HG03196 (cell line): ENCODE results near the gene NEK9.
A peak's percentile ranks its signal among the peaks of the same experiment; 100 is the strongest.

Experiments
- ATAC-seq: cut with Tn5 transposase; IDR thresholded peaks from one replicate; pipeline ENCODE4 v1.9.1; 2021; ENCODE audit not compliant: unreplicated experiment

NEK9 gene

DNA sequence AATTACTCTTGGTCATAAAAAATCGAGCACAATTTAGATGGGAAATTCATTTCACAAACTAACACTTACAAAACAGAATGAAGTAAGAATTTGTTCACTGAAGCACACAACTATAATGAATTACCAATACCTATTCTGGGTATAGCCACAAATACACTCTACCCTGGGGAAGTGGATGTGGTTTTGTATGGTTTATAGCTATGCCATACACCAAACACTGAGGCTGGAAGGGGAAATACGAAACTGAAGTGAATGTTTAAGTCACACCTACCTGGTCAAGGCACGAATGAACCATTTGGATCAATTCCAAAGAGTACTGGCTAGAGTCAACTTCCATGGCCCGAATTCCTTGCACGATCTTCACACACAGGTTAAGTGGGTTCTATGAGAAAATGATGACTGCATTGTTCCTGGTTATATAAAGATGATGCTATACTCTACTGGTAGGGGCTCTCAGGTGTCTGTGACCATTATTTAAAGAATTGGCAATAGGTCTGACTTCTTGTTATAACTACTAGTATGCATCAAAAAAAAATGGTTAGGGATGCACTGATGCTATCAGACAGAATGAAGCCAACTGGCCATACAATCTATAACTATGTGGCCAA, 12.8 kb downstream of the NEK9 start:
- ATAC-seq = no peak

DNA sequence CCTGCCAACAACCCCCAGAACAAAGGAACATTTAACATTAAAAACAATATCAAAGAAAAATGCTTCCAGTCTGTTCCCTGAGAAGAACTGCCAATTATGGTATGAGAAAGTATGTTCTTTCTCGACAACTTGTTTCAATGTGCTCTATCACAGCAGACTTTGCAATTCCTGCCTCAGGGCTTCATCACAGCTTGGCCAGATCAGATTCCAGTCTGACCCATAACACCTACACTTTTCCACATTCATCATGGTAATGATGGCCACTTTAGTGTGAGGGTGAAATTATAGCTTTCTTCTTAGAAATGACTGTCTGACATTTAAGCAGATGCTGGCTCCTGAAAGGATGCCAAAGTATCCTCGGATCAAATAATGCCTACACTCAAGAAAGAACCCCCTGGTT, 17.0 kb downstream of the NEK9 start:
- no peak for ATAC-seq

DNA sequence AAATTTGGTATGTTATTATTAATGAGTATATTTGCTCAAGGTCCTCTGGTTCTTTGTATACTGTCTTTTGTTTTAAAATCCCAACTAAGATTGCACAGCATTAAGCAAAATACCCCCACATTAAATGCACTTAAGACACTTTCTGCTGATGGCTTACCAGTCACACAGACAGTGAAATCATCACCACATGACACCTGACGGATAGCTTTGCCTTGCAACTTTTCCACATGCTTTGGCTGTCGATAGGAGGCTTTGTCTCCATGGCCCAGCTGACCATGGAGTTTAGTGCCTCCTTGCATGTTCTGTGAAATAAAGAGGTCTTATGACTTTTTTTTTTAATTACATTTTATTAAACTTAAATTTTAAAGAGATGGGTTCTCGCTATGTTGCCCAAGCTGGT, 19.7 kb downstream of the NEK9 start:
- ATAC-seq = no peak

DNA sequence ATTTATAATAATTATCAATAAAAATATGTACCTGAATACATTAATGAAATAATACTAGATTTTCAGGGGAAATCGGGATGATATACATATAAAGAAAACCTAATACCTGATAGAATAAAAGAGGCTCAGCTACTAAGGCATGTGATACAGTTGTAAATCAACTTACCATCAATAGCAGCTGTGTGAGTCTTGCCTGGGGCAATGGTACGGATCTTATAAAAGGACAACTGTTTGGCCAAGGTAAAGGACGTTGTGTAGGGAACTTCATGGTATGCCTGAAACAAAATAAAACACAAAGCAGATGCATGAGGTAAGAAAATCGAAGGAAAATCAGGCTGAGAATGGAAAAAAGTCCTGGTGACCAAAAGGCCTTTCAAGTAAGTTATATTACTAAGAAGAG, 25.4 kb downstream of the NEK9 start:
- no peak for ATAC-seq

DNA sequence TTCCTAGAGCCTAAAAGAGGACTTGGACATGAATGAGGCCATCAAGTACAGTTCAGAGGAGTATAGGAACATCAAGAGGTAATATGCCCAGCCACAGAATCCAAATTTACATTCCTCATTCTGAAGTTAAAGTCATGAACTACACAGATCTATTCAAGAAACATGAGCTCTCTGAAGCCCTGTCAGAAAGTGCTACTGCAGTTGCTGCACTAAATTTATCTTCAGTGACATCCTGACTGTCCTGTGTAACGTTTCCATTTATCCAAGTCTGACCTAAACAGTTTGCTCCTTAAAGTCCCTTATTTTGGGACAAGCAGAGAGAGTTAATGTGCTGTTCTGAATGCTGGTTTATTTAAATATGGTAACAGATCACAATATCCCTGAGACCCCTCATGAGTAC, 28.2 kb downstream of the NEK9 start:
- ATAC-seq = no peak

DNA sequence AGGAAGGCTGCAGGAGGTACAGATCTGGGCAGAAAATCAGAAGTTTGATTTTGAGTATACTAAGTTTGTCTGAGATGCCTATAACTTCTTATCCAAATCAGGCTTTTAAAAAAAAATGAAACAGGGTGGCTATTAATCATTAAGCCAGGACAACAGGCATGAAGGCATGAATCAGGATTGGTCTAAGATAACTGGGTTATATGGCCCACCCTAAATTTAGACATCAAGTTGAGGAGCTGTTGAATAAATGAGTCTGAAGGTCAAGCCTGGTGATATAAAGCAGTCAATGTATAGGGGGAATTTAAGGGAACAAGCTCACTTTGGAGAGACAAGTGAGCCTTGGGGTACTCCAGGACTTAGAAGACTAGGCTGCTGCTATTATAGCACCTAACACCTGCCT, 28.6 kb downstream of the NEK9 start:
- ATAC-seq = no peak

DNA sequence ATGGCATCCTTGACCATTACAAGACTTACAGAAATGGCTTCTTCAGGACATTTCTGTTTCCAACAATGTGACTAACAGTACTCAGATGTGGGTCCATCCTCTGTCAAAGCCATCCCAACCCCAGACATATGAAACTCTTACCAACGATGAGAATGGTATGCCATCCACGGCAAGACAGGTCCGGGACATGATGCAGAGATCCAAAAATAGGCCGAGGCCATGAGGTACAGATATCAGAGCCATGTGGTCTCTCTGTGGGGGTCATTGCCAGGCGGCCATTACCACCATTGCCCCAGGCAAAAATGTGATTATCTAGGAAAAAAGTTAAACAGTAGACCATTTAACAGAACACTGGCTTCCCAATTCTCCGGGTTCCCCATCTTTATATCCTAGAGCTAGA, 29.9 kb downstream of the NEK9 start:
- no peak for ATAC-seq

DNA sequence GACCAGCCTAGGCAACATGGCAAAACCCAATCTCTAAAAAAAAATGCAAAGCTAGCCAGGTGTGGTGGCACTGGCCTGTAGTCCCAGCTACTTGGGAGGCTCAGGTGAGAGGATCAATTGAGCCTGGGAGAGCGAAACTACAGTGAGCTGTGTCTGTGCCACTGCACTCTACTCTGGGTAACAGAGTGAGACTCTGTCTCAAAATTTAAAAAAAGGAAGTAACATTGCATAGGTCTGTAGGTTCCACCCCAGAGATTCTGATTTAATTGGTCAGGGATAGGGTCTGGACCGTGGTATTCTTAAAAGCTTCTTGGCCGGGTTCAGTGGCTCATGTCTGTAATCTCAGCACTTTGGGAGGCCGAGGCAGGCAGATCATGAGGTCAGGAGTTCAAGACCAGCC, 31.2 kb downstream of the NEK9 start:
- no peak for ATAC-seq

DNA sequence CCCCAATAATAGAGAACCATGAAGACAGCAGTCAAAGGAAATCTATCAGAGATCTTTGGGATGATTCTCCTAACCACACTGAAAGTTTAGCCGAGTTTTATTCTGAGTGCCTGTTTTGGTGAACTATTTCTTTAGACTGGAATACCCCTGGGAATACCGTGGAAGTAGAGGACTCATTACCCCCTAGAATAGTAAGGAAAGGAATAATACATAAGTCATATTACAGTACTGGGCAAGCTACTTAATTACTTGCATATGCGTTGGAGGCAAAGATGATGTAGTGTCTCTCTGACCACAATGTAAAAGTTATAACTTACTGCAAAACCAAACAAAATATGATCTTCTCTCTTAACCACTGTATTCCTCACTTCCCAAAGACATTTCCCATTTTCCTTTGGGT, 32.0 kb downstream of the NEK9 start:
- no peak for ATAC-seq

DNA sequence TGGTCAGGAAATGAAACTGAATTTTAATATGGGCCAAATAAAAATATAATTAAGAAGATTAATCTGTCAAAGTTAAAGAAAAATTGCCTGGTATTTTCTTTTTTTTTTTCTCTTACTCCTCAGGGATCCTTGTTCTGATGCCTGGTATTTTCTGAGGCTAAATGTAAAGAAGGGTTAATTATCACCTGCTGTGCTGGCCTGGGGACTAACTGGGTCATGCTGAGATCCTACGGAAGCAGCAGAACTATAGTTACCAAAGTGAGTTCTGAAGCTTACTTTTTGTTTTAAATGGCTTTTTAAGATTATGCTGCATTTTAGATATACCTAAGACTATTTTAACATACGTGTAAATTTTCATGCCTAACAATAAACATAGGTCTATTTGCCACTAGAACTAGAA, 34.1 kb downstream of the NEK9 start:
- ATAC-seq = no peak

DNA sequence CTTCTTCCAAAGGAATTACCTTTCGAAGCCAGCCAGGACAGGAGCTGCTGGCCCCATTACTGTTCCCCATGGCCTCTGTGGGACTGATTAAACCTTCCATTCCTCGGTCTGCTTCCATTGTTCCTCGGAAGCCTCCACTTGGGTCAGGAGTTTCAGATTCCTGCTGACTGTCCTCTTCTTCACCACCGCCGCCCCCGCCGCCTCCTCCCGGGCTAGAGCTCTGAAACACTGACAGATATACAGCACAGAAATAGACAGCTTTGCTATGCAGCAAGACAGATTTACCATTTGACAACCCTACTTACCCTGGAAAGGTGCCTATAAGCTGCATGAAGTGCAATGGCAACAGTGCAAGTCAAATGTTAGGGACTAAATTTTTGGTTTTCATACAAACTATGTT, 35.6 kb downstream of the NEK9 start:
- no peak for ATAC-seq

DNA sequence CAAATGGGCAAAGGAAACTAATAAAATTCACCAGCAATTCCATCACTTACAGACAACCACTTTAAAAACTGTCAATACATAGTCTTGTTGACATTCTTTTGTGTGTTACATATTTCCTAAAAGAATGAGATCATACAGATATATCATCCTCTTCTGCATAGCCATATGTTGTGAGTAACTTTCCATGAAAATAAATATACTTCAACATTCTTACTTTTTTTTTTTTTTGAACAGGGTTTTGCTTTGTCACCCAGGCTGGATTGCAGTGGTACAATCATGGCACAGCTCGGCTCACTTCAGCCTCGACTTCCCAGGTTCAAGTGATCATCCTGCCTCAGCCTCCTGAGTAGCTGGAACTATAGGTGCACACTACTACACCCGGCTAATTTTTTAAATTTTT, 36.5 kb downstream of the NEK9 start:
- ATAC-seq = no peak

DNA sequence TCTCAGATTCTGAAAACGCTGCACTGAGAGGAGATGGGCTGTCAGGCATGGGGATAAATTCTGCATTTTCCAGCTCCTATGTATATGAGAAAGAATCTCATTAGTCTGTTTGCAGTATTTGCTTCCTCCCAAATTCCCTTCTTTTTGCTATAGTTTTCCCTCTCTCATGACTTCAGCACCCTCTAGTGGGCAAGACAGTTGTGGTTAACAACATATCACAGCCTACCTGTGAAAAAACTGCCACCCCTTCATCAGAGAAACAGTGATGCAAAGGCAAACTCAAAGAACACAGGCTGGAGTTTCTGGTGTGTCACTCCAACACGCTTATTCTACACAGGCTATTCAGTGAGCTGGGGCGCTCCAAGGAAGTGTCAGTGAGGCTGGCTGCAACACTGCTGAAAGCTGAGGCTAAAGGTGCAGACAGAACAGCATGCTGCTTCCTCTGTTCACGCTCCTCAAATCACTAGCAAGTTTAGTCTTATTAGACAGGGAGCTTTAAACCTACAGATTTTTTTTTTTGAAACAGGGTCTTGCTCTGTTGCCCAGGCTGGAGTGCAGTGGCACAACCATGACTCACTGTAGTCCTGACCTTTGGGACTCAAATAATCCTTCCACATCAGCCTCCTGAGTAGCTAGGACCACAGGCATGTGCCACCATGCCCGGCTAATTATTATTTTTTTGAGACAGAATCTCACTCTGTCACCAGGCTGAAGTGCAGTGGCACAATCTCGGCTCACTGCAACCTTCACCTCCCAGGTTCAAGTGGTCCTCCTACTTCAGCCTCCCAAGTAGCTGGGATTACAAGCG, 38.1 kb downstream of the NEK9 start:
- ATAC-seq = no peak

DNA sequence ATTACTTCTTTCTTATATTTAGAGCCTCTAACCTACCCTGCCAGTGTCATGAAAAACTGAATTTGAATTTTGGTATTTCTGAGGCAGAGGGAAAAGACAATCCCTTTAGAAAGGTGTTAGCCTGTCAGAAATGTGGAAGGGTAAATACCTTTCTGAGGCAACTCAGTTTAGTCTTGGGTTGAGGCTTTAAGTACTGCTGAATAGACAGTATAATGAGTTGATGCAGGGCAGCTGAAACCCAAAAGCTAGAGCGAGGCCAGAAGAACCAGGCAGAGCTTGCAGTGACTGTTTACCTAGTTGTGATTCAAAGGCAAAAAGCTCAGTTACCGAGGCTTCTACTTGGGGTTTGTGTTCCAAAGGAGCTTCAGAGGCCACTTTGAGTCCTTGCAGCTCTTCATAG, 38.7 kb downstream of the NEK9 start:
- ATAC-seq = no peak

DNA sequence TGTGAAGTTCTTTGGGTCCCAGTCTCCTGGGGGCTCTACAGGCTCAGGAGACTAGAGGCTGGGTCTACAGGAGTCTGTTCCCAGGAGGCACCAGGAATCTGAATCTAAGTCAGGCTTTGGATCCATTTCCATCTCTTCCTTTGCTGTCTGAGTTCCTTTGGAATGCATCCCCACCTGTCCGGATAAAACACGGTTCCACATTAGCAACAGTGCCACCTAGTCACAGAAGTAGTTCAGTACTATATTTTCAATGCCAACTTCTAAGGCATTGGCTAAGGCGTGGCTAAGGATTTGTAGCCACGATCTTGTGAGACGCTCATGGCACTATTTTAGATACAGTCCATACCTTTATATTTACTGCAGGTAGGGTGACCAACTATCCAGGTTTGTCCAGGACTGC, 42.3 kb downstream of the NEK9 start:
- ATAC-seq = no peak

DNA sequence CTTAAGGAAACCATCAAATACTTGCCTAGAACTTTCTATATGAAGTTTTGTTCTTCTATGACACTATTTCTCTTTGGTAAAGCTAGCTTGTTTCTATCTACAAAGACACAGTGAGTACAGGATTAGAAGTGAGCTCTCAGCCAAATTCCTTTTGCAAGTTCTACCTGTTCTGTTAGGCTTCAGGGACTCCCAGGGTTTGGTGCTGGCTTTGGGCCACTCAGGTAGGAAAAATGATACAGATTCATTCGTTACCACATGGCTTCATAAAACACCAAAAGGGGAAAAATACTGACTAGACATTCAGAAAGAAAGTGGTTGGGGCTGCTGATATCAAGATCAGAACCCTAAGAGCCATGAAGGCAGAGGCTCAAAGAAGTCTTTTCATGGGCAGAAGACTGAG, 43.6 kb downstream of the NEK9 start:
- ATAC-seq = no peak

DNA sequence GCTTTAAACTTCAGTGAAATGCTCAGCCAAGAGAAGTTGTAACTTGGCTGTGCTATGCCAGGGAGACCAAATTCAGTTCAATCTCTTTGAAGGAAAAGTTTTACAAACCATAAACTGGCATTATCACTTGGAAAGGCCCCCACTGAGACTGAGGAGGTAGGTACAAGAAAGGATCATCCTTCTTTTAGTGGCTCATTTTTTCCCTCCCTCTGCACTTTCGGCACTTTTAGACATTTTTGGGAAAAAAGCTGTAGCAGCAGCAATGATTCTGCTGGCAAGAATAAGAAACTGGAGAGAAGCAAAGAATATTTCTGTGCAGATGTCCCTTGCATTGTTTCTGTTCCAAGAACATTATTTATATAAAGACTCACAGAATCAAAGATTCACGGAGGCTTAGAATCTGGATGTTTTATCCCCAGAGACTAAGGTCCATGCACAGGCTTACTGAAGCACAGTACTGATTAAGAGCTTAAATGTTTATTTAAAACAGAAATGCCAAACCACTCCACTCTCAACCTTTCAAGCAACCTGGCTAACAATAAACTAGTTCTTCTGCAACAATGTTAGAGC, 45.1 kb downstream of the NEK9 start:
- no peak for ATAC-seq

DNA sequence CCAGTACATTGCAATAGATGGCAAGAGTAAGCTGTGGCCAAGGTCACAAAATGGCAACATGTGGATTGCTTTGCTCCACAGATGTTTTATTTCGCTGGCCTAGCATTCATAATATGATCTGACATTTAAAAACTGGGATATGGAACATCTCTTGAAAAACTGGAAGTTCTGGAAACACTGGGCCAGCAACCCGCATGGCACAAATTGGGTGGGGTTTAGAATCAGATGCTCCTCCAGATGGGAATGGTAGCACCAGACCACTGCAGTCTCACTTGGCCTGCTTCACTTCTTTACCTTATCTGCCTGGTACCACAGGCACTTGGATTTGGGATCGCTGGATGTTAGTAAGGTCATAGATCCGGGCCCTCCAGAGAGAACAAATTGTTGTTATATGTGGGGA, 47.3 kb downstream of the NEK9 start:
- ATAC-seq = no peak

DNA sequence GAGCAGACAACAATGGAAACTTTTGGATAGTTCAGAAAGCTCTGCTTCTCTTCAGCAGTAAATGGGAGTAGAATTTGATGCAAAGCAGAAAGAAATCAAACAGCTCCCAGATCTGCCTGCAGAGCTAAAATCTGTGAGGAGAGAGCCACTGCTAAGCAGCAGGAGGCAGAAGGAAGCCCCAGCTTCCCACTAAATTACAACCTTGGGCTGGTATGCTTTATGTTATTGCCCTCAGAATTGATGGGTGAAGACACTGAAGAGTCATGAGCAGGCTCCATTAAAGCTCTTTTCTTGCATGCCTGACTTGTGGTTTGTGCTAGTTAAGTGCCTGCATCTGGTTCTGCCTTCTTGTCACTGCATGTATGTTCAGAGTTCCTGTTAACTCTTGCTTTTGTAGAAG, 49.1 kb downstream of the NEK9 start:
- ATAC-seq = no peak

DNA sequence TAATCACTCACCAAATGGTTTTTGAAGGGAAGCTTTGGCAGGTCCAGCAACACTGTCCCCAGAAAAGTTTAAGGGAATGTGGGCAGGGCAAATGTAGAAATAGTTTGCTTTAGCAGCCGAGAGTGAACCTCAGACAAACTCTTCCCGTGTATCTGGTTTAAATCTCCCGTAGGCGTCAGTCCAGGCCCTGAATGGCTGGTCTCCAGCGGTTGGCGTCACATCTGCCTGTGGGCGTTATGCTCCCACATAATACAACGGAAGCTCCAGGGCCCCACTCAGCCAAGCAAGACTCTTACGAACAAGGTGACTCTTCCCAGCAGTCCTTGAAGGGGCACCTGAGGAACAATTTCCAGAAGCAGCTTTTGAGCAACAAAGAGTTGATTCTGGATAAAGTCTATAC, 56.5 kb downstream of the NEK9 start:
- ATAC-seq = no peak

DNA sequence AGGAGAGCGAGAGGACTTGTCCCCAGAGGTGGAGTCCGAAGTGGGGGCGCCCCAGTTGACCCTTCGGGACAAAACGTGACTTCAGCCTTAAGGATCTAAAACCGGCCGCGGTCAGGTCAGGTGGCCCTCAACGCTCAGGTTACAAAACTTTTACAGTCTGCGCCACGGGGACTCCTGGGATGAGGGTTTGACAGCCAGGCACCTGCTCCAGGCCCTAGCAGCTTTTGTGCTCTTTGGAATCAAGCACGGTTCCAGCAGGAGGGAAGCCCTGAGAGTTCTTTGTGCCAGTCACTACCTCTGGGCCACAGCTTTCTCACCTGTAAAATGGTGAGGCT, 57.1 kb downstream of the NEK9 start:
- no peak for ATAC-seq

DNA sequence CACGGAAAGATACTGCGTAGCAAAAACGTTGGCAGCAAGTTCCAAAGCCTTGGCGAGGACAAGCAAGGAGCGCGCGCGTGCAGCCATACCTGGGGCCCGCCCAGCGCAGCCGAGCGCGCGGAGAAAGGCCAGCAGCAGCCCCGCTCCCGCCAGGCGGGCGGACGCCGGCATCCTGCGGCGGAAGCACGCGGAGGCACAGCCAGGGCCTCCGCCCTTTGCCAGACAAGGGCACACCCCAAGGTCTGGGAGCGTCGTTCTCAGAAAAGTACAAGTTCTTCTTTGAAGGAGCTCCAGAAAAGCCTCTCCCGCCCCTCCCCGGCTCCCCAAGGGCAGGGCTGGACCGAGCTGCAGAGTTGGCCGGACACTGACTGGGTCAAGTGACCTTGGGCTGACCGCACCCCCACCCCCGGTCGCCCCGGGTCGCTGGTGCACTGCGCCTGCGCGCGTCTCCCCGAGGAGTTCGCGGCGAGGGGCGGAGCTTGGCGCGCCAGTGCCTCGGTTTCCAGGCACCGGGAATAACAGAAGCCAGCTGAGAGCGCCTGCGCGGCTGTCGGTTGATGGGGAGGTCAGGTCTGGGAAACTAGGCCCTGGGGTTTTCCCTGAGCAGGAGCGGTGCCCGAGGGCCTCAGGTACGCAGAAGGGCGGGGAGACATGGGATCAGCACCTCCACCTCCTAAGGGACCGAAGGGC, 57.6 kb downstream of the NEK9 start, which contains the start of gene ZC2HC1C:
Gene ZC2HC1C (plus strand): TSS at position 521 of the 690 bp plus-strand sequence. CDS start 933 bp downstream, outside the sequence.
- ATAC-seq = peak; percentile 50
